GM19438 (cell line): ENCODE data around the gene FAM228A.
"Not testable (repeated sequence)": the region's sequence is repeated elsewhere in the genome, so short reads cannot be mapped to it uniquely, and the experiment has no call there.

Source experiments
- ATAC-seq: cut with Tn5 transposase; IDR thresholded peaks from one replicate; pipeline ENCODE4 v1.9.1; 2021; ENCODE audit warnings: low read depth; ENCODE audit not compliant: unreplicated experiment

The FAM228A gene

GRCh38 chr2:24174851-24175277 is at the start of gene FAM228A:
FAM228A (plus strand) TSS chr2:24175053; CDS start chr2:24175481, 428 bp downstream.
- ATAC-seq: no peak

- ATAC-seq: no peak
Measured at GRCh38 chr2:24125956-24126355, 48.9 kb upstream of the FAM228A start.

- ATAC-seq: no peak
Measured at GRCh38 chr2:24132543-24132942, 42.3 kb upstream of the FAM228A start.

- not testable (repeated sequence) for ATAC-seq
Measured at GRCh38 chr2:24140305-24140704, 34.5 kb upstream of the FAM228A start.

GRCh38 chr2:24147364-24147763 is 27.5 kb upstream of the FAM228A start:
- ATAC-seq: no peak

- no peak for ATAC-seq
Measured at GRCh38 chr2:24152413-24153197, 22.2 kb upstream of the FAM228A start.

GRCh38 chr2:24153478-24153877 is 21.4 kb upstream of the FAM228A start:
- ATAC-seq: no peak

- ATAC-seq: no peak
Measured at GRCh38 chr2:24158131-24158530, 16.7 kb upstream of the FAM228A start.

GRCh38 chr2:24159708-24160107 is 15.1 kb upstream of the FAM228A start:
- ATAC-seq: no peak

GRCh38 chr2:24160761-24161160 is 14.1 kb upstream of the FAM228A start:
- ATAC-seq: no peak

- ATAC-seq: no peak
Measured at GRCh38 chr2:24162494-24162893, 12.4 kb upstream of the FAM228A start.

- ATAC-seq: no peak
Measured at GRCh38 chr2:24163186-24163585, 11.7 kb upstream of the FAM228A start.

GRCh38 chr2:24163601-24164000 is 11.3 kb upstream of the FAM228A start:
- no peak for ATAC-seq

GRCh38 chr2:24164416-24164973 is 10.4 kb upstream of the FAM228A start:
- peak; percentile 61 for ATAC-seq

- no peak for ATAC-seq
Measured at GRCh38 chr2:24169023-24169422, 5.8 kb upstream of the FAM228A start.

GRCh38 chr2:24175631-24176187 is 856 bp downstream of the FAM228A start:
- no peak for ATAC-seq

GRCh38 chr2:24176326-24176725 is 1.5 kb downstream of the FAM228A start:
- ATAC-seq: no peak

- ATAC-seq: no peak
Measured at GRCh38 chr2:24179683-24180082, 4.8 kb downstream of the FAM228A start.

- ATAC-seq: no peak
Measured at GRCh38 chr2:24181849-24182248, 7.0 kb downstream of the FAM228A start.

GRCh38 chr2:24182507-24182906 is 7.7 kb downstream of the FAM228A start:
- no peak for ATAC-seq

GRCh38 chr2:24183366-24184069 is 8.7 kb downstream of the FAM228A start:
- no peak for ATAC-seq
